HUES64 (cell line): ENCODE results near the gene FMOD.
A peak's percentile ranks its signal among the peaks of the same experiment; 100 is the strongest.
"Not testable (repeated sequence)": the region's sequence is repeated elsewhere in the genome, so short reads cannot be mapped to it uniquely, and the experiment has no call there.

Experiments
- H3K27ac ChIP-seq: 2 replicates; pipeline ENCODE4 v1.7.0; 2013; ENCODE audit warnings: low read depth, low read length, inconsistent platforms
- H3K27me3 ChIP-seq: 2 replicates; pipeline ENCODE4 v1.6.1; 2013; ENCODE audit warnings: mild to moderate bottlenecking, low read length; ENCODE audit not compliant: insufficient read depth
- H3K36me3 ChIP-seq: 2 replicates; pipeline ENCODE4 v1.6.1; 2013; ENCODE audit warnings: mild to moderate bottlenecking, low read length; ENCODE audit not compliant: insufficient read depth
- H3K4me1 ChIP-seq: 2 replicates; pipeline ENCODE4 v1.6.1; 2013; ENCODE audit warnings: mild to moderate bottlenecking, low read length, moderate library complexity; ENCODE audit not compliant: insufficient read depth
- H3K4me3 ChIP-seq: 2 replicates; pipeline ENCODE4 v1.5.1; 2013; ENCODE audit warnings: mild to moderate bottlenecking, low read length, moderate library complexity
- H3K9ac ChIP-seq: 2 replicates; pipeline ENCODE4 v1.6.1; 2013; ENCODE audit warnings: mild to moderate bottlenecking, low read depth, low read length
- H3K9me3 ChIP-seq: 2 replicates; pipeline ENCODE4 v1.6.1; 2013; ENCODE audit warnings: low read depth, low read length; ENCODE audit not compliant: insufficient read depth
- WGBS: fragments of 150-250, 120-280 bp; methylation state at CpG from one replicate; pipeline ENCODE4 v1.1.7; 2013; ENCODE audit warnings: missing lambda C conversion rate; 5-methylcytosine and 5-hydroxymethylcytosine counted together

The FMOD gene

DNA sequence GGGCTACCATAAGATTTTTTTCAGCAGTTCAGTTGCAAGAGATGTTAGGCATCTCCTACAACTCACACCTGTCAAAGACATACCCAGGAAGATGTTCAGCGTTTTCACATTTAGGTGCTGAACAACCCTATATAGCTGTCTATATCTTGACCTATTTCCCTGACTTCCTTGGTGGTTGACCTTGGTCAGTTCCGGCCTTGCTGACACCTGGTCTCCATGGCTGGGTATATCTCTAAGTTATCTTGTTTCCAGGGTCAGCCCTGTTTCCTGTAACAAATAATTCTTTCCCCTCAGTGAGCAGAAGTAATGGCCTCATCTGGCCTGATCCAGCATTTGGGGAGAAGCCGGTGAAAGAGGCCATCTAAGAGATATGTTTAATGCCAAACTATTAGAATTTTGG is 48.0 kb downstream of the FMOD start:
- Histone ChIP-seq H3K9ac (no peak overlapping the region), H3K9me3 (no peaks in the 10 kb centered on the region)

DNA sequence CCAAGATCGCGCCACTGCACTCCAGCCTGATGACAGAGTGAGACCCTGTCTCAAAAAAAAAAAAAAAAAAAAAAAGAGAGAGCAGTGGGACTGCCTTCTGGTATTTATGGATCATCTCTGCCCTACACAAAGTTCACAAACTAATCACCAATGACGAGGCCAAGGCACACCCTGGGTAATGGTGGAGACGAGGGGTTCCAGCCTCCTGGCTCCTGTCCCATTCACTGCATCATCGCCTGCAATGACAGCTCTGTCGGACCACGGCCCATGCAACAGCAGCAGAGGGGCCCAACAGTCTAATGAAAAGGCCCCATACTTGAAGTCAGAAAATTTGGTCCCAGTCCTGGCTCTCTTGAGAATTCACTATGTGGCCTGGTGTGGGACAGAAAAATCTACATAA is 48.5 kb downstream of the FMOD start:
- peaks cover 79% of the 10 kb centered on the region for H3K27me3 ChIP-seq
- WGBS, result 93% methylated on average over 6 of the region's 7 CpGs
- no peaks in the 10 kb centered on the region for H3K36me3 ChIP-seq
- no peak overlapping the region for H3K4me3 ChIP-seq
- no peaks in the 10 kb centered on the region for H3K9me3 ChIP-seq
- H3K9ac ChIP-seq, result no peak overlapping the region
- peaks cover 8% of the 10 kb centered on the region; the same call in 1 of the 2 replicates for H3K4me1 ChIP-seq
- no peak overlapping the region for H3K27ac ChIP-seq

More for the DNA sequence above, 48.0 kb downstream of the FMOD start:
- H3K4me3 ChIP-seq, result no peak overlapping the region
- peaks cover 82% of the 10 kb centered on the region for H3K27me3 ChIP-seq
- H3K4me1 ChIP-seq, result peaks cover 11% of the 10 kb centered on the region
- no peak overlapping the region for H3K27ac ChIP-seq
- no peaks in the 10 kb centered on the region for H3K36me3 ChIP-seq
- WGBS, result 98% methylated on average over 3 of the region's 3 CpGs

GRCh38 chr1:203301331-203301668 is 49.6 kb downstream of the FMOD start:
- H3K4me3 ChIP-seq, result no peak overlapping the region
- no peak overlapping the region for H3K9ac ChIP-seq
- peaks cover 76% of the 10 kb centered on the region for H3K27me3 ChIP-seq
- no peaks in the 10 kb centered on the region for H3K36me3 ChIP-seq
- no peaks in the 10 kb centered on the region for H3K4me1 ChIP-seq
- no peaks in the 10 kb centered on the region for H3K9me3 ChIP-seq
- H3K27ac ChIP-seq, result no peak overlapping the region

- Histone ChIP-seq H3K36me3 (no peaks in the 10 kb centered on the region), H3K9ac (no peak overlapping the region), H3K9me3 (no peaks in the 10 kb centered on the region), H3K4me1 (no peaks in the 10 kb centered on the region), H3K4me3 (no peak overlapping the region), H3K27ac (no peak overlapping the region), H3K27me3 (peaks cover 74% of the 10 kb centered on the region)
- 90% methylated on average over 11 of the region's 11 CpGs for WGBS
These were observed 50.2 kb downstream of the FMOD start for GRCh38 chr1:203300441-203301330.

- not testable (repeated sequence) for H3K9me3 ChIP-seq, H3K27ac ChIP-seq, H3K4me1 ChIP-seq, H3K36me3 ChIP-seq, H3K4me3 ChIP-seq, H3K9ac ChIP-seq
- H3K27me3 ChIP-seq, result peaks cover 72% of the 10 kb centered on the region
- WGBS, result 88% methylated on average over 8 of the region's 8 CpGs
These were observed 51.0 kb downstream of the FMOD start for GRCh38 chr1:203299719-203300429.

DNA sequence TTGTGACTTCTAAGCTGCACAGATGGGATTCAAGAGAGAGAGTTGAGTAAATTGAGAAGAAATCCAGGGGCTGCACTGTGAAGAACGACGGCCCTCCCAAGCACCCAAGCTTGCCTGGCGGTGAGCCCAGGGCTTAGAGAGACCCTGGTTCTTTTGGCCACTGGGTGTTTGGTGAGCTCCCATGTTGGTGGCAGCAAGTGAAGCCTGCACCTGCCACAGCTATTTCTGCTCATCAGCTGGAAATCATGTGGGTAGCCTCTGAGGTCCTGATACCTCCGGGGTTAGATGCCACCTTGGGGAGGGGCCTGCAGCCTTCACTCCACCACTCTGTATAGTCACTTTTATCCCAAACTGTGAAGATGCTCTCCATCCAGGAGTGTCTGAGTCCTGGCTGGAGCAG is 51.8 kb downstream of the FMOD start:
- no peak overlapping the region for H3K4me3 ChIP-seq

DNA sequence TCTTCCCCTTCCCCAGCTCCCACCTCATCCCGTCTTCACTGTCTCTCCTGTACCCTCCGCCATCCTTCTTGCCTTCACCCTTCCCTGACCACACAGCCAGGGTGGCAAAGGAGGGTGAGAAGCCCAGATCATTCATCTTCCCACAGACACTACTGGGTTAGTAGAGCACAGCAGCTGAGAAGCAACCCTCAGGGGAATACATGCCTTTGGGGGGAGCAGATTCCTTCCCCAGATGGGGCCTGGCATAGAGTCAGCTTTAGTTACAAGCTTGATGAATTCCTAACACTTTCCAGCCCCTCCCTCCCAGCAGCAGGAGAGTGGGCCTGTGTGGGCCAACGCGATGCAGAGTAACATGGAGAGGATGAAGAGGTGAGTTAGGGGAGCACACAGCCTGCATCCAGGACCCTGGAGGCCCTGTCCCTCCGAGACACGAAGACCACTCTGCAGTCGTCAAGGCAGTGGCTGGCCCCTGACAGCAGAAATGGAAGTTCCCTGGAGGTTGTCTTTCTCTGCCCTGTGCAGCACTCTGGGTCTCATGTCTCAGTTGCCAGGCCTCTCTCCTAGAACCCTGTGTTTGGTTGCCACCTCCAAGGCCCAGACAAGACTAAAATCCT is 54.4 kb downstream of the FMOD start:
- H3K36me3 ChIP-seq, result no peaks in the 10 kb centered on the region
- H3K9me3 ChIP-seq, result no peaks in the 10 kb centered on the region
- H3K27ac ChIP-seq, result no peak overlapping the region
- 91% methylated on average over 7 of the region's 7 CpGs for WGBS
- no peak overlapping the region for H3K9ac ChIP-seq
- H3K4me3 ChIP-seq, result no peak overlapping the region
- no peaks in the 10 kb centered on the region for H3K4me1 ChIP-seq
- H3K27me3 ChIP-seq, result peaks cover 62% of the 10 kb centered on the region

More for the DNA sequence above, 51.8 kb downstream of the FMOD start:
- Histone ChIP-seq H3K4me1 (no peaks in the 10 kb centered on the region), H3K9ac (no peak overlapping the region), H3K27me3 (peaks cover 68% of the 10 kb centered on the region), H3K27ac (no peak overlapping the region), H3K36me3 (no peaks in the 10 kb centered on the region), H3K9me3 (no peaks in the 10 kb centered on the region)
- WGBS, result 89% methylated on average over 4 of the region's 4 CpGs

- 91% methylated on average over 1 of the region's 1 CpG for WGBS
- Histone ChIP-seq H3K9me3 (no peaks in the 10 kb centered on the region), H3K4me1 (peaks cover 7% of the 10 kb centered on the region), H3K27me3 (peaks cover 58% of the 10 kb centered on the region), H3K9ac (no peak overlapping the region), H3K4me3 (no peak overlapping the region), H3K36me3 (no peaks in the 10 kb centered on the region), H3K27ac (no peak overlapping the region)
These were observed 55.1 kb downstream of the FMOD start for GRCh38 chr1:203295796-203296195.

DNA sequence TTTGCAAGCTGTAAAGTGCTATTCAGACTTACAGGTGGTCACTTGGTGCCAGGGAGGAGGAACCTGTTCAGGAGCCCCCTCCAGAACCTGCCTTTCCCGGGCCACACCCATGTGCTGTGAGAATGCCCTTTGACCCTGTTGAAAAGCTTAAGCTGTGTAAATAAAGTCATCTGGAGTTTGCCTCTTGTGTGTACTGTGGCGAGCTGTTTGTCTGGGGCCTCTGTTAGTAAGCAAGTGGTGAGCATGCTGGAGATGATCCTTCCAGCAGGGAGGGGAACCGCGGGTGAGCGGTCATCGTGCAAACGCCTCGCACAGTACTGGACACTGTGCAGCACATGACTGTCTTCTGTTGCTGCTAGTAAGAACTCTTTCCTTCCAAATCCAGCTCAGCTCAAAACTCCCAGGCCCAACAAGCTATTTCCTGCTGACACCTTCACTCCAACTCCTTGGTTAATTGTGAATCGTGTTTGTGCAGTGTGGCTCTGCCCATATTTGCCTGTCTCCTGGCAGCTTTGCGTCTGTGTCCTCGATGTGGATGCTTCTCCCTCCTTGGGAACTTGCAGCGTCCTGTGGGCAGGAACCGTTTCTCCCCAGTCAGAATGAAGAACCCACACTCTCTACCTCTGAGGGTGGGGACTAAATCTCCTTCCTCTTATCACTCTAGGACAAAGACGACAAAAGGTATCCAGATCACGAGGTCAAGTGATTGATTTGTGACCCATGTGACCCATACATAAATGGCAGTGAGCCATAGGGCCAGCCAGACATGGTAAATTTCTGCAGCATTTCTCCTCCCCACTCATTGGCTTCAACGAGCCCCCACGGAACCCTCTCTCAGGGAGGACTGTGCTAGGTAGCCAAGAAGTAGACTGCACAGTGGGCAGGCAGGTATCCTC is 59.5 kb downstream of the FMOD start:
- Histone ChIP-seq H3K36me3 (no peaks in the 10 kb centered on the region), H3K9me3 (no peaks in the 10 kb centered on the region), H3K4me3 (no peak overlapping the region), H3K27ac (peak overlapping the region; percentile 79; the same call in 1 of the 2 replicates), H3K9ac (peak overlapping the region; percentile 65; the same call in 1 of the 2 replicates), H3K4me1 (peaks cover 29% of the 10 kb centered on the region), H3K27me3 (peaks cover 42% of the 10 kb centered on the region; the same call in 1 of the 2 replicates)
- 91% methylated on average over 17 of the region's 17 CpGs for WGBS
